ENCODE results near the gene PRSS53.

GRCh38 chr16:31110106-31111034 lies 21.6 kb upstream of the PRSS53 start:
- TF ChIP-seq, protein P1, sequence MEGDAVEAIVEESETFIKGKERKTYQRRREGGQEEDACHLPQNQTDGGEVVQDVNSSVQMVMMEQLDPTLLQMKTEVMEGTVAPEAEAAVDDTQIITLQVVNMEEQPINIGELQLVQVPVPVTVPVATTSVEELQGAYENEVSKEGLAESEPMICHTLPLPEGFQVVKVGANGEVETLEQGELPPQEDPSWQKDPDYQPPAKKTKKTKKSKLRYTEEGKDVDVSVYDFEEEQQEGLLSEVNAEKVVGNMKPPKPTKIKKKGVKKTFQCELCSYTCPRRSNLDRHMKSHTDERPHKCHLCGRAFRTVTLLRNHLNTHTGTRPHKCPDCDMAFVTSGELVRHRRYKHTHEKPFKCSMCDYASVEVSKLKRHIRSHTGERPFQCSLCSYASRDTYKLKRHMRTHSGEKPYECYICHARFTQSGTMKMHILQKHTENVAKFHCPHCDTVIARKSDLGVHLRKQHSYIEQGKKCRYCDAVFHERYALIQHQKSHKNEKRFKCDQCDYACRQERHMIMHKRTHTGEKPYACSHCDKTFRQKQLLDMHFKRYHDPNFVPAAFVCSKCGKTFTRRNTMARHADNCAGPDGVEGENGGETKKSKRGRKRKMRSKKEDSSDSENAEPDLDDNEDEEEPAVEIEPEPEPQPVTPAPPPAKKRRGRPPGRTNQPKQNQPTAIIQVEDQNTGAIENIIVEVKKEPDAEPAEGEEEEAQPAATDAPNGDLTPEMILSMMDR (IDR thresholded peaks at IDR 0.05), result no peak
- TF ChIP-seq REST (IDR thresholded peaks at IDR 0.05; ENCODE audit: insufficient read depth in 1 of 2, low read depth in 2 of 2, low read length in 1 of 2) (no peak), POLR2AphosphoS5 (IDR thresholded peaks at IDR 0.05; ENCODE audit: low read depth, low read length) (no peak), TCF7L2 (IDR thresholded peaks at IDR 0.05; ENCODE audit: low read depth, low read length) (no peak), SIN3A (IDR thresholded peaks at IDR 0.05; ENCODE audit: borderline replicate concordance, insufficient read depth, low read depth, low read length) (no peak)
